KG1 (cell line): ENCODE data around the gene RGS3.

ENCODE experiments used
- DNase-seq: peaks from one replicate; lab custom pipeline; 2025; lab: John Stamatoyannopoulos, UW

The RGS3 gene

GRCh38 chr9:113570749-113571711 is 107.5 kb downstream of the RGS3 start:
- DNase-seq: no peak

GRCh38 chr9:113572076-113572861 is 108.7 kb downstream of the RGS3 start:
- no peak for DNase-seq

GRCh38 chr9:113573046-113573958 is 109.8 kb downstream of the RGS3 start:
- no peak for DNase-seq

- DNase-seq: no peak
Observed at GRCh38 chr9:113573959-113574352, 110.4 kb downstream of the RGS3 start.

- no peak for DNase-seq
Observed at GRCh38 chr9:113574441-113575262, 111.1 kb downstream of the RGS3 start.

GRCh38 chr9:113577525-113578261 is 114.2 kb downstream of the RGS3 start:
- DNase-seq: no peak

GRCh38 chr9:113578279-113578865 is 114.8 kb downstream of the RGS3 start:
- DNase-seq: no peak

- DNase-seq: peak; percentile 71
Observed at GRCh38 chr9:113578882-113579282, 115.4 kb downstream of the RGS3 start.

- peak; percentile 77 for DNase-seq
Observed at GRCh38 chr9:113579283-113580040, 115.9 kb downstream of the RGS3 start.

GRCh38 chr9:113580041-113580953 is 116.8 kb downstream of the RGS3 start:
- DNase-seq: peak; percentile 10

- no peak for DNase-seq
Observed at GRCh38 chr9:113580954-113581311, 117.4 kb downstream of the RGS3 start.

GRCh38 chr9:113581865-113582697 is 118.6 kb downstream of the RGS3 start:
- no peak for DNase-seq

- no peak for DNase-seq
Observed at GRCh38 chr9:113582698-113583200, 119.2 kb downstream of the RGS3 start.

GRCh38 chr9:113583511-113584427 is 120.2 kb downstream of the RGS3 start:
- no peak for DNase-seq

- no peak for DNase-seq
Observed at GRCh38 chr9:113584428-113585084, 121.0 kb downstream of the RGS3 start.
